Mesothelial cell of epicardium (in vitro differentiated cells): ENCODE data around the gene RAC3. TPM values are rescaled to one million over a fixed set of nuclear protein-coding genes. Genes with fewer than 3 reads are reported as not detected.

Experiments
- DNase-seq, 2 experiments: peaks; one replicate each; pipeline ENCODE4 v3.0.0; 2021; ENCODE audit warnings: low spot score in 2 of 2; ENCODE audit not compliant: unreplicated experiment in 2 of 2
- H3K27ac Mint-ChIP-seq: 2 replicates; pipeline ENCODE4 v1.8.0; 2021; ENCODE audit warnings: mixed read lengths
- H3K27me3 Mint-ChIP-seq: 2 replicates; pipeline ENCODE4 v1.8.0; 2021; ENCODE audit warnings: low read depth, mixed read lengths
- H3K36me3 Mint-ChIP-seq: 2 replicates; pipeline ENCODE4 v1.8.0; 2021; ENCODE audit warnings: mixed read lengths
- H3K4me1 Mint-ChIP-seq: 2 replicates; pipeline ENCODE4 v1.8.0; 2021; ENCODE audit warnings: mixed read lengths
- H3K4me3 Mint-ChIP-seq: 2 replicates; pipeline ENCODE4 v1.8.0; 2021; ENCODE audit warnings: mild to moderate bottlenecking, moderate library complexity, mixed read lengths
- H3K9me3 Mint-ChIP-seq: 2 replicates; pipeline ENCODE4 v1.8.0; 2021; ENCODE audit warnings: mixed read lengths
- CTCF ChIP-seq: fragments of 200-600 bp; sonication (generic); IDR thresholded peaks from one replicate; pipeline ENCODE4 v1.5.0; 2021; ENCODE audit warnings: antibody characterized with exemption; ENCODE audit not compliant: unreplicated experiment
- total RNA-seq: library from RNA; stranded (reverse); gene quantifications from 3 replicates; pipeline ENCODE4 v1.2.1, GENCODE V29; 2021

The RAC3 gene
- total RNA-seq, 1 donor from 2014 or later = 34.6 TPM

GRCh38 chr17:82007495-82008257 lies 23.8 kb upstream of the RAC3 start:
- Mint-ChIP-seq H3K4me3 (no peak overlapping the region), H3K27me3 (no peaks in the 10 kb centered on the region), H3K27ac (no peak overlapping the region), H3K9me3 (no peaks in the 10 kb centered on the region), H3K4me1 (peaks cover 21% of the 10 kb centered on the region), H3K36me3 (no peaks in the 10 kb centered on the region)
- no peak for DNase-seq
- TF ChIP-seq CTCF = no peak

- Mint-ChIP-seq H3K36me3 (no peaks in the 10 kb centered on the region), H3K4me1 (peaks cover 18% of the 10 kb centered on the region), H3K9me3 (no peaks in the 10 kb centered on the region), H3K27ac (no peak overlapping the region), H3K4me3 (no peak overlapping the region), H3K27me3 (no peaks in the 10 kb centered on the region)
- DNase-seq = no peak
- no peak for TF ChIP-seq CTCF
These were observed 23.1 kb upstream of the RAC3 start for GRCh38 chr17:82008258-82008940.

- Mint-ChIP-seq H3K4me3 (no peak overlapping the region), H3K27me3 (no peaks in the 10 kb centered on the region), H3K27ac (no peak overlapping the region), H3K4me1 (peaks cover 13% of the 10 kb centered on the region), H3K36me3 (no peaks in the 10 kb centered on the region), H3K9me3 (no peaks in the 10 kb centered on the region)
- DNase-seq = no peak
- TF ChIP-seq CTCF = no peak
These were observed 22.5 kb upstream of the RAC3 start for GRCh38 chr17:82008941-82009405.

- Mint-ChIP-seq H3K4me3 (no peak overlapping the region), H3K4me1 (peaks cover 12% of the 10 kb centered on the region), H3K36me3 (no peaks in the 10 kb centered on the region), H3K27me3 (no peaks in the 10 kb centered on the region), H3K27ac (no peak overlapping the region), H3K9me3 (no peaks in the 10 kb centered on the region)
- no peak for TF ChIP-seq CTCF
- DNase-seq = no peak
These were observed 22.1 kb upstream of the RAC3 start for GRCh38 chr17:82009413-82009812.

- H3K27ac Mint-ChIP-seq = no peak overlapping the region
- H3K9me3 Mint-ChIP-seq = no peaks in the 10 kb centered on the region
- no peaks in the 10 kb centered on the region for H3K36me3 Mint-ChIP-seq
- no peak for TF ChIP-seq CTCF
- H3K4me3 Mint-ChIP-seq = no peak overlapping the region
- peaks cover 12% of the 10 kb centered on the region for H3K4me1 Mint-ChIP-seq
- no peaks in the 10 kb centered on the region for H3K27me3 Mint-ChIP-seq
- no peak for DNase-seq
These were observed 20.6 kb upstream of the RAC3 start for GRCh38 chr17:82010575-82011525.
